Measurements from ENCODE around the gene JMJD1C. TPM values are rescaled to one million over a fixed set of nuclear protein-coding genes. Genes with fewer than 3 reads are reported as not detected.

JMJD1C gene
- total and polyA plus RNA-seq, 4 donors: 61.8 to 187 (median 99.9) TPM

DNA sequence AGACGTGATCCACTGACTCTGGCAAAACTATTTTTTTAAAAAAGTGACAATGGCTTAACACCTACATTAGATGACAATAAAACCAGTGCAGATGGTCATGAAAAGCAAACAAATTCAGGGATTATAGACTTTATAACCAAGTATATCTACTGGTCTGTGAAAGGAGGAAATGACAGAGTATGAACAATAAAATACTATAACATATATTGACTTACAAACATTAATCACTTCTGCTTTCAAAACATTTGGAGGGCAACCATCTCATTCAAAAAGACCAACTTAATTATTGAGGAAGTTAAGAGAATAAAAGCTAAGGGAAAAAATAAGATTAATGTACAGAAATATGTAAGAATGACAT lies 34.8 kb downstream of the JMJD1C start:
- no CpG with 5 or more reads among the region's 1 CpG for WGBS (ENCODE audit: insufficient coverage)
- H3K4me1 ChIP-seq (ENCODE audit: control insufficient read depth, insufficient read depth, low read length): no peaks in the 10 kb centered on the region
- no peak overlapping the region for H3K4me3 ChIP-seq (ENCODE audit: low read depth, low read length)
- H3K36me3 ChIP-seq (ENCODE audit: control insufficient read depth, insufficient read depth, low read length): peaks cover 6% of the 10 kb centered on the region
- no peaks in the 10 kb centered on the region for H3K9me3 ChIP-seq (ENCODE audit: control insufficient read depth, insufficient read depth, low read length)
- DNase-seq (ENCODE audit: low read depth in 4 of 6, low spot score in 6 of 6): no peak
- no peak overlapping the region for H3K27ac ChIP-seq (ENCODE audit: low read depth, low read length)
- no peaks in the 10 kb centered on the region for H3K27me3 ChIP-seq (ENCODE audit: control insufficient read depth, insufficient read depth, low read length)

DNA sequence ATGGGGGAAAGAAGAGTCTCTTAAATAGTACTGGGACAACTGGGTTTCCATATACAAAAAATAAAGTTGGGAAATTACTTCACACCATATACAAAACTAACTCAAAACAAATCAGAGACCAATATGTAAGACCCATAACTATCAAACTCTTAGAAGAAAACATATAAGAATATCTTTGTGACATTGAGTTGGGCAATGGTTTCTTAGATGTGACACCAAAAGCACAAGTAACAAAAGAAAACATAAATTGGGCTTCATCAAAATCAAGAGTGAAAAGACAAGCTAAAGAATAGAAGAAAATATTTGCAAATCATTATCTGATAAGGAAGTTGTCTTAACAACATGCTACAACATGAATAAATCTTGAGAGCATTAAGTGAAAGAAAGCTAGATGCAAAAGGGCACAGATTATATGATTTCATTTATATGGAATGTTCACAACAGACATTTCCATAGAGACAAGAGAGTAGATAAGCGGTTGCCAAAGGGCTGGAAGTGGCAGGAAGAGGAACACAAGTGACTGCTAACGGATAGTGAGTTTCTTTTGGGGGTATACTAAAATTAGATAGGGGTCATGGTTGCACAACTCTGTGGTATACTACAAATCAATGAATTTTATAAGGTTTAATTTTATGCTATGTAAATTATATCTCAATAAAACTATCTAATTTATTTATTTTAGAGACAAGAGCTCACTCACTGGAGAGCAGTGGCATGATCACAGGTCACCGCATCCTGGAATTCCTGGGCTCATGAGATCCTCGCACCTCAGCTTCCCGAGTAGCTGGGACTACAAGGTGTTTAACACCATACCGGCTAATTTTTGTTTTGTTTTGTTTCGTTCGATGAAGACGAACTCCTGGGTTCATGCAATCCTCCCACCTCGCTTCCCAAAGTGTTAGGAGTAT lies 35.4 kb downstream of the JMJD1C start:
- Histone ChIP-seq H3K27ac (ENCODE audit: low read depth, low read length) (no peak overlapping the region), H3K4me3 (ENCODE audit: low read depth, low read length) (no peak overlapping the region), H3K9me3 (ENCODE audit: control insufficient read depth, insufficient read depth, low read length) (no peaks in the 10 kb centered on the region), H3K36me3 (ENCODE audit: control insufficient read depth, insufficient read depth, low read length) (peaks cover 6% of the 10 kb centered on the region), H3K27me3 (ENCODE audit: control insufficient read depth, insufficient read depth, low read length) (no peaks in the 10 kb centered on the region), H3K4me1 (ENCODE audit: control insufficient read depth, insufficient read depth, low read length) (no peaks in the 10 kb centered on the region)
- 91% methylated on average over 4 of the region's 10 CpGs for WGBS (ENCODE audit: insufficient coverage)
- DNase-seq (ENCODE audit: low read depth in 4 of 6, low spot score in 6 of 6): no peak

DNA sequence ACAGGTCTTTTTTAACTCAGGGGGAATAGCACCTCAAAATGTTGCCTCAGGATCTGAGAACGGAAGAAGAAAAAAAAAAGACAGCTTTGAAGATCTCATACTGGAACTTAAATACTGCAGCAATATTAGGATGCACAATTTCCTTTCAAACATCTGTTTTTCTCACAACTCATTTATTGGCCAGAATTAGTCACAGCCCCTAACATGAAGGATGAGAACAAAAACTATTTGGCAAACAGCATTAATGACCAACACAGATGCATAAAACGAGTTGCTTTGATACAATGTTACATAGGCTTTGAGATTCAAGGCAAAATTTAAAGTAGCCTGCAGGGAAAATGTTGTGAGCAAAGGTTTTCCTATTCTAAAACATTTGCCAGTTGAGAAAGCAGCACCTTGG lies 36.5 kb downstream of the JMJD1C start:
- H3K36me3 ChIP-seq (ENCODE audit: control insufficient read depth, insufficient read depth, low read length): peaks cover 6% of the 10 kb centered on the region
- DNase-seq (ENCODE audit: low read depth in 4 of 6, low spot score in 6 of 6): peak in 1 of 6 donors; percentile 19
- H3K4me3 ChIP-seq (ENCODE audit: low read depth, low read length): no peak overlapping the region
- H3K27ac ChIP-seq (ENCODE audit: low read depth, low read length): no peak overlapping the region
- 63% methylated on average over 1 of the region's 2 CpGs for WGBS (ENCODE audit: insufficient coverage)
- H3K4me1 ChIP-seq (ENCODE audit: control insufficient read depth, insufficient read depth, low read length): no peaks in the 10 kb centered on the region
- H3K27me3 ChIP-seq (ENCODE audit: control insufficient read depth, insufficient read depth, low read length): no peaks in the 10 kb centered on the region
- H3K9me3 ChIP-seq (ENCODE audit: control insufficient read depth, insufficient read depth, low read length): no peaks in the 10 kb centered on the region

DNA sequence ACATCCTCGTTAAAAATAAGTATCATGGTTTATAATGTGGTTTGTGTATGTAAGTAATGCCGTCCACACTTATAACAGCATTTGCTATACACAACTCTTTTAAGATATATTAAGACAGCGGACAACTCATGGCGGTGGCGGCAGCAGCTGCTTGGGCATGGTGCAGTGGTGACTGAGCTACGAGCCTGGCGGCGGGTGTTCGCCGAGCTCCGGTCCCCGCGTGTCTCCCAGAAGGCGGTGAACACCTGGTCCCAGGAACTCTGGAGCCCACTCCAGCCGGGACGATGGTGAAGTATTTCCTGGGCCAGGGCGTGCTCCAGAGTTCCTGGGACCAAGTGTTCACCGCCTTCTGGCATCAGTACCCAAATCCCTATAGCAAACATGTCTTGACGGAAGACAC lies 38.8 kb downstream of the JMJD1C start:
- no peak overlapping the region for H3K27ac ChIP-seq (ENCODE audit: low read depth, low read length)
- no peak overlapping the region for H3K4me3 ChIP-seq (ENCODE audit: low read depth, low read length)
- no peaks in the 10 kb centered on the region for H3K4me1 ChIP-seq (ENCODE audit: control insufficient read depth, insufficient read depth, low read length)
- H3K27me3 ChIP-seq (ENCODE audit: control insufficient read depth, insufficient read depth, low read length): no peaks in the 10 kb centered on the region
- no peak for DNase-seq (ENCODE audit: low read depth in 4 of 6, low spot score in 6 of 6)
- H3K36me3 ChIP-seq (ENCODE audit: control insufficient read depth, insufficient read depth, low read length): peaks cover 6% of the 10 kb centered on the region
- H3K9me3 ChIP-seq (ENCODE audit: control insufficient read depth, insufficient read depth, low read length): no peaks in the 10 kb centered on the region
- WGBS (ENCODE audit: insufficient coverage): 98% methylated on average over 17 of the region's 19 CpGs

DNA sequence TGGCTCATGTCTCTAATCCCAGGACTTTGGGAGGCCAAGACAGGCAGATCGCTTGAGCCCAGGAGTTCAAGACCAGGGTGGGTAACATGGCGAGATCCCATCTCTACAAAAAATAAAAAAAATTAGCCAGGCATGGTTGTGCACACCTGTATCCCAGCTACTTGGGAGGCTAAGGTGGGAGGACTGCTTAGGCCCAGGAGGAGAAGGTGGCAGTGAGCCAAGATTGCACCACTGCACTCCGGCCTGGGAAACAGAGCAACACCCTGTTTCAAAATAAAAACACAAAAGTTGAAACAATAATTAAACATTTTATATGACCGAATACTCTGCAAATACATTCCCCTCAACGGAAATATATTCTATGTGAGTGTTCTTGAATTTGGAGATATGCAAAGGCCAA lies 40.3 kb downstream of the JMJD1C start:
- Histone ChIP-seq H3K27ac (ENCODE audit: low read depth, low read length) (no peak overlapping the region), H3K4me3 (ENCODE audit: low read depth, low read length) (no peak overlapping the region), H3K27me3 (ENCODE audit: control insufficient read depth, insufficient read depth, low read length) (no peaks in the 10 kb centered on the region), H3K4me1 (ENCODE audit: control insufficient read depth, insufficient read depth, low read length) (no peaks in the 10 kb centered on the region), H3K36me3 (ENCODE audit: control insufficient read depth, insufficient read depth, low read length) (peaks cover 2% of the 10 kb centered on the region), H3K9me3 (ENCODE audit: control insufficient read depth, insufficient read depth, low read length) (no peaks in the 10 kb centered on the region)
- no CpG with 5 or more reads among the region's 5 CpGs for WGBS (ENCODE audit: insufficient coverage)
- DNase-seq (ENCODE audit: low read depth in 4 of 6, low spot score in 6 of 6): no peak

DNA sequence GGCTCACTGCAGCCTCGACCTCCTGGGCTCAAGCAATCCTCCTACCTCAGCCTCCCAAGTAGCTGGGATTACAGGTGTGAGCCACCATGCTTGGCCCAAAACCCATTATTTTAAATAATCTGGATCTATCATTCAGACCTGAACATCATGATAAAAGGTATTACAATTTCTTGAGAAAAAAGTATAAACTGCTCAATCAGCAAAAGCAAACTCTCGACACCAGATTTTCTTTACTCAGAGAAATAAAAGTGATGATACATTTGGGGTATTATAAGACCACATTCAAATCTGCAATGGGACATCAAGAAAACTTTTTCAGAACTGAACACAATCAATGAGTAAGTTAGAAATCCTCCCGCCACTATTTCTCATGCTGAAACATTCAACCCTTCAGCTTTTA lies 41.2 kb downstream of the JMJD1C start:
- Histone ChIP-seq H3K27ac (ENCODE audit: low read depth, low read length) (no peak overlapping the region), H3K4me1 (ENCODE audit: control insufficient read depth, insufficient read depth, low read length) (no peaks in the 10 kb centered on the region), H3K36me3 (ENCODE audit: control insufficient read depth, insufficient read depth, low read length) (peaks cover 2% of the 10 kb centered on the region), H3K4me3 (ENCODE audit: low read depth, low read length) (no peak overlapping the region), H3K27me3 (ENCODE audit: control insufficient read depth, insufficient read depth, low read length) (no peaks in the 10 kb centered on the region), H3K9me3 (ENCODE audit: control insufficient read depth, insufficient read depth, low read length) (no peaks in the 10 kb centered on the region)
- DNase-seq (ENCODE audit: low read depth in 4 of 6, low spot score in 6 of 6): no peak
- 100% methylated on average over 1 of the region's 3 CpGs for WGBS (ENCODE audit: insufficient coverage)

DNA sequence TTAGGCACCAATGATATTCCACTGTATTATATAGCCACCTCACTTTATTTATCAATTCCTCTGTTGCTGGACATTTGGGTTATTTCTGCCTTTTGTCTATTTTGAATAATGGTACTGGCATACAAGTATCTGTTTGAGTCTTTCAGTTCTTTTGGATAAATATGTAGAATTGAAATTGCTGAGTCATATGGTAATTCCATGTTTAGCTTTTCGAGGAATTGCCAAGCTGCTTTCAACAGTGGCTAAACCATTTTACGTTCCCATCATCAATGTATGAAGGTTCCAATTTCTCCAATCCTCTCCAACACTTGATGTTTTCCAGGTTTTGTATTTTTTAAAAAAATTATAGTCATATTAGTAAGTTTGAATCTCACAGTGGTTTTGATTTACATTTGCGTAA lies 42.3 kb downstream of the JMJD1C start:
- Histone ChIP-seq H3K36me3 (ENCODE audit: control insufficient read depth, insufficient read depth, low read length) (peaks cover 2% of the 10 kb centered on the region), H3K27me3 (ENCODE audit: control insufficient read depth, insufficient read depth, low read length) (no peaks in the 10 kb centered on the region), H3K9me3 (ENCODE audit: control insufficient read depth, insufficient read depth, low read length) (no peaks in the 10 kb centered on the region), H3K27ac (ENCODE audit: low read depth, low read length) (no peak overlapping the region), H3K4me3 (ENCODE audit: low read depth, low read length) (no peak overlapping the region), H3K4me1 (ENCODE audit: control insufficient read depth, insufficient read depth, low read length) (no peaks in the 10 kb centered on the region)
- no peak for DNase-seq (ENCODE audit: low read depth in 4 of 6, low spot score in 6 of 6)
- WGBS (ENCODE audit: insufficient coverage): no CpG with 5 or more reads among the region's 3 CpGs

DNA sequence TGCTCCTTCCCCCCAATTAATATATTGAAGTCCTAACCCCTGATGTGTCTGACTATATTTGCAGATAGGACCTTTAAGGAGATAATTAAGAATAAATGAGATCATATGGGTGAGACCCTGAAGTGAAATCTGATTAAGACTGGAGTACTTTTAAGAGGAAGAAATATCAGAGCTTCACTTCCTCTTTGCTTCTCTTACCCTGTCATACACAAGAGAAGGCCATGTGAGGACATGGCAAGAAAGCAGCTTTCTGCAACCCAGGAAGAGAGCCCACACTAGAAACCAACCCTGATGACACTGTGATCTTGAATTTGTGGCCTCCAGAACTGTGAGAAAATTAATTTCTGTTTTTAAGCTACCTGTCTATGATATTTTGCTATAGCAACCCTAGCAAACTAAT lies 44.2 kb downstream of the JMJD1C start:
- Histone ChIP-seq H3K36me3 (ENCODE audit: control insufficient read depth, insufficient read depth, low read length) (no peaks in the 10 kb centered on the region), H3K4me3 (ENCODE audit: low read depth, low read length) (no peak overlapping the region), H3K27me3 (ENCODE audit: control insufficient read depth, insufficient read depth, low read length) (no peaks in the 10 kb centered on the region), H3K27ac (ENCODE audit: low read depth, low read length) (no peak overlapping the region), H3K9me3 (ENCODE audit: control insufficient read depth, insufficient read depth, low read length) (no peaks in the 10 kb centered on the region), H3K4me1 (ENCODE audit: control insufficient read depth, insufficient read depth, low read length) (no peaks in the 10 kb centered on the region)
- no peak for DNase-seq (ENCODE audit: low read depth in 4 of 6, low spot score in 6 of 6)

DNA sequence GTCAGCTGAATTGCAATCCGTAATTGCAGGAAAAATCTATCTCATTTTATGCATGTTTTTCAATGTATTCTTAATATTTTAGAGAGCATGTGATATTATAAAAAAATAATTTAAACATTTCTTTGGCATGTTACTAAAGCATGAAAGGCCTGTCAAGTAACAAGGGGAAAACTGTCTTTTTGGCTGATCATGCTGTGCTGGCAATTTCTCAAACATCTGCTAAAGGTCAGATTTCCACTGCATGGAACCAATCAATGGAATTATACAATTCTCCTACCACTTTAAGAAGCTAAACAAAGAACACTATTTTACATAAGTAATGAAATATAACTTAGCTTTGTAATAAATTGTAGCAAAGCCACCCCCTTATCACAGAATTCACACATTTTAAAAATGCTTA lies 49.4 kb downstream of the JMJD1C start:
- H3K4me3 ChIP-seq (ENCODE audit: low read depth, low read length): no peak overlapping the region
- peak in 1 of 6 donors; percentile 68 for DNase-seq (ENCODE audit: low read depth in 4 of 6, low spot score in 6 of 6)

DNA sequence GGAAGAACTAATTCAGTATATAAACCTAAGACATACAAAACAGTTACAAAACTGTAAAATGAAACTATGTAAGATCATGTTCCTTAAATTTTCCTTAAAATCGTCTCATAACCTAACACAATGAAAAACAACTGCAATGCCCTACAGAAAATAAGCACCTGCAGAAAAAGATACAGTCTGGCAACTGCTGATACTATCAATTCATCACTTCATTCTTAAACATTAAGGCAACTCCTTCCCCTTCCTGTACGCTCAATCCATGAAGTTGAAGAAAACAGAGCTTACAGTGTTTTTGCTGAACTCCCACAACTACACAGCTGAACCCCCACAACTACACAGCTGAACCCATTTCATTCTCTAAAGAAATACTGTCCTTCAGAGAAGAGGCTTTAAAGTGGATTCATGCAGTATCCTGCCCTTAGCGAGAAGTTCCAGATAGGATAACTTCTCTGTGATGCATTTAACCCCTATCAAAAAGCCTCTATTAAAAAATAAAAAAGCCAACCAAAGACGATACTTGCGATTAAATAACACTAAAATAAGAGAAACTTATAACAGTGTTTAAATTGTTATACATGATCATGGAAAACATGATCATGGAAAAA lies 50.0 kb downstream of the JMJD1C start:
- Histone ChIP-seq H3K4me1 (ENCODE audit: control insufficient read depth, insufficient read depth, low read length) (peaks cover 3% of the 10 kb centered on the region), H3K9me3 (ENCODE audit: control insufficient read depth, insufficient read depth, low read length) (no peaks in the 10 kb centered on the region), H3K27me3 (ENCODE audit: control insufficient read depth, insufficient read depth, low read length) (no peaks in the 10 kb centered on the region), H3K27ac (ENCODE audit: low read depth, low read length) (peak overlapping the region; percentile 73), H3K36me3 (ENCODE audit: control insufficient read depth, insufficient read depth, low read length) (no peaks in the 10 kb centered on the region), H3K4me3 (ENCODE audit: low read depth, low read length) (no peak overlapping the region)
- 38% methylated on average over 2 of the region's 5 CpGs for WGBS (ENCODE audit: insufficient coverage)
- DNase-seq (ENCODE audit: low read depth in 4 of 6, low spot score in 6 of 6): peak; percentile 12 to 59 (median 20)

More for the DNA sequence above, 49.4 kb downstream of the JMJD1C start:
- no peaks in the 10 kb centered on the region for H3K9me3 ChIP-seq (ENCODE audit: control insufficient read depth, insufficient read depth, low read length)
- peaks cover 3% of the 10 kb centered on the region for H3K4me1 ChIP-seq (ENCODE audit: control insufficient read depth, insufficient read depth, low read length)
- no peaks in the 10 kb centered on the region for H3K36me3 ChIP-seq (ENCODE audit: control insufficient read depth, insufficient read depth, low read length)
- H3K27me3 ChIP-seq (ENCODE audit: control insufficient read depth, insufficient read depth, low read length): no peaks in the 10 kb centered on the region
- no CpG with 5 or more reads among the region's 1 CpG for WGBS (ENCODE audit: insufficient coverage)
- peak overlapping the region; percentile 73 for H3K27ac ChIP-seq (ENCODE audit: low read depth, low read length)

Data from spinal cord (tissue), 10 donors.